ENCODE data around the gene UTF1.

UTF1 gene

GRCh38 chr10:133278577-133279265, 48.7 kb downstream of the UTF1 start:
- DNase-seq (ENCODE audit: low read depth in 2 of 2) = no peak

GRCh38 chr10:133279326-133280226, 49.6 kb downstream of the UTF1 start:
- no peak for DNase-seq (ENCODE audit: low read depth in 2 of 2)

- no peak for DNase-seq (ENCODE audit: low read depth in 2 of 2)
Measured at GRCh38 chr10:133280391-133281059, 50.5 kb downstream of the UTF1 start.

DNA sequence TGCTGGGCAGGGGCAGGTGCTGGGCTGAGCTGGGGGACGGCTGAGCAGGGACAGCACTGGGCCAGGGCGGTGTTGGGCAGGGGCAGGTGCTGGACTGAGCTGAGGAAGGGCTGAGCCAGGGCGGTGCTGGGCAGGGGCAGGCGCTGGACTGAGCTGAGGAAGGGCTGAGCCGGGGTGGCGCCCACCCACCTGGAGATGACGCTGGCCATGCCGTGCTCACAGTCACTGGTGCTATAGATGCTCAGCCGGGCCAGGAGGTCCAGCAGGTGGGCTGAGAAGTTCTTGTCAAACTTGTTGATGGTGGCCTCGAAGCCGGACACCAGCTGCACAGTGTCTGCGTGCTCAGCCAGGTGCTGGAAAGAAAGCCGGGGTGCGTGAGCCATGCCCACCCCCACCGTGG, 51.1 kb downstream of the UTF1 start:
- DNase-seq (ENCODE audit: low read depth in 2 of 2) = no peak
